Muscle of back (tissue), 11 donors: Measurements from ENCODE around the gene HOXA13. TPM values are rescaled to one million over a fixed set of nuclear protein-coding genes. Genes with fewer than 3 reads are reported as not detected.

Source experiments
- DNase-seq, 3 donors: peaks; one replicate each; pipeline versions ENCODE4 v3.0.0 to v3.0.0-alpha.2; 2013
- polyA plus RNA-seq, 10 donors: library from polyadenylated mRNA; unstranded; fragments of 120-200 nt; gene quantifications; one replicate each; pipeline ENCODE4 v1.2.1, GENCODE V29; 2013; ENCODE audit not compliant: insufficient read length in 10 of 10

The HOXA13 gene
- polyA plus RNA-seq, 10 donors: 0.20 to 0.41 TPM; not detected in 8

DNA sequence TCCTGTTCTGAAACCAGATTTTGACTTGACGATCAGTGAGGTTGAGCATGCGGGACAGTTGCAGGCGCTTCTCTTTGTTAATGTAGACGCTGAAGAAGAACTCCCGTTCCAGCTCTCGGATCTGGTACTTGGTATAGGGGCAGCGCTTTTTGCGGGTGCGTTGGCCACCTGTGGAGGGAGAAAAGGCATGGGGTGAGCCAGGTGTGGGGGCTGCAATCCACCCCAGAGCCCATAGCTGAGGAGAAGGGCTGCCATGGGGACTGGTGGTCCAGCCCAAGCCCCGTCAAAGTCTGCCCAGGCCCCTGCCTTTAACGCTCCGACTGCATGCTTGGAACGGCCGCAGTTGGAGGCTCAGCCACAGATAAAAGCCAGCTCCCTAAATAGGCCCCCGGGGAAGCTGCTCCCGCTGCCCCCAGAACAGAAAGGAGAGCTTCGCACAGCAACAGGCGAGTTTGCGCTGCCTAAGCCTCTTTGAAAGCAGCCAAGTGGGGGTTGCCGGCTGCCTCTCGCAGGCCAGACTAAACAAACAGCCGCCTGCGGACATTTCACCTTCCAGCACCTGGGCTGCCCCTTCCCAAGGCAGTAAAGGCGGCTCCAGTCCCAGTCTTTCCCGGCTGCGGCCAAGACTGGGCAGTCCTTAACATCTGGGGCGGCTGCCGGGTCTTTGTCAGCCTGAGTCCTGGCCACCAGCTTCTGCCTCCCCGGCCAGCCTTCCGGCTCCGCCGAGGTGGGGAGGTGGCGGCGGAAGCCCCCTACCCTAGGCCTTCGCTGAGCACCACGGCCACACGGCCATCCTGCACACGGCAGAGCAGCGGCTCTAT, 16.8 kb downstream of the HOXA13 start:
- DNase-seq: peak in 1 of 3 donors; percentile 68

DNA sequence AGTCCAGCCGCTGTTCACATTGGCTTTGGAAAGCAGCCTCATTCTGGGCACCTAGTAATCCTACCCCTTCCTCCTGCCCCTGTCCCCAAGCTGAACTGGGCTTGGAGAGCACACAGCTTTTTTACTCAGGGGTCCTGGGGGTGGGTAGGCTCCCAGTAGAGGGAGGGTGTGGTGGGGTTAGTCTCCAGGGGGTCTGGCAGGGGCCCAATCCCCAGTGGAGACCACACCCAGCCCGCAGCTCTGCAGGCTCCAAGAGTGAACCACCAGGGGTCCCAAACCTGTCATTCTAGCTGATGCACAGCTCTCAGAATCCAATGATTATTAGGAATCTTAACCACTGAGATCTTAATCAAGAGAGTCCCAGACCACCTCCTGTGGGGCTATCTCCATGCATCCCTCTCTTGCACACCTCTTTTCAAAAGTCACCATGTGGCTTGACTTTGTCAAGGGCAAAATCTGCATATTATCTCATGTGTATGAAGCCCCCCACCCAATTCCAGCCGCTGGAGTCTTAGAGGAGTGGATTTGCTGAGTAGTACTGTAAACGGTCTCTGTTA, 17.5 kb downstream of the HOXA13 start:
- no peak for DNase-seq

GRCh38 chr7:27181795-27182275, 18.1 kb downstream of the HOXA13 start:
- DNase-seq: peak in 1 of 3 donors; percentile 32

GRCh38 chr7:27180431-27181420, 19.2 kb downstream of the HOXA13 start:
- DNase-seq: peak in 1 of 3 donors; percentile 36

- DNase-seq: peak in 2 of 3 donors; percentile 87 to 96
These were observed 20.1 kb downstream of the HOXA13 start for GRCh38 chr7:27179503-27180430.

DNA sequence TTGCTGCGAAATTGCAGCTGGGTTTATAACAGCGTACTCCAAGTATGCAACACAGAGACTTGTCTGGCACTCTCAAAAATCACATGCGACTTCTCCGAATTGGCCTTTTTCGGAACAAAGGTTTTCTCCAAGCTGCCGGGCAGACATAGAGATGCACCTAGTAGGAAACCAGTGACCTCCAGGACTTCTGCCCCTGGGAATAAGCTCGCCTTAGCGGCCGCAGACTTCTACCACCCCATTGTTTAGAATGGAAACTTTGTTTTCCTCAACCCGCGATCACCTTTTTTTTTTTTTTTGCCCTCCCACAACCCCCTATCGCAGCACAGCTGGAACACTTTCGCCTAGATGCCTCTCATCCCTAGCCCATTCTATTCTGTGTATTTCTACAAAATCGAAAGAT, 20.9 kb downstream of the HOXA13 start:
- DNase-seq: no peak

GRCh38 chr7:27178366-27178765, 21.5 kb downstream of the HOXA13 start:
- DNase-seq: peak in 1 of 3 donors; percentile 72

GRCh38 chr7:27177795-27178320, 22.0 kb downstream of the HOXA13 start:
- DNase-seq: no peak

GRCh38 chr7:27176962-27177794, 22.7 kb downstream of the HOXA13 start:
- DNase-seq: peak in 1 of 3 donors; percentile 76

DNA sequence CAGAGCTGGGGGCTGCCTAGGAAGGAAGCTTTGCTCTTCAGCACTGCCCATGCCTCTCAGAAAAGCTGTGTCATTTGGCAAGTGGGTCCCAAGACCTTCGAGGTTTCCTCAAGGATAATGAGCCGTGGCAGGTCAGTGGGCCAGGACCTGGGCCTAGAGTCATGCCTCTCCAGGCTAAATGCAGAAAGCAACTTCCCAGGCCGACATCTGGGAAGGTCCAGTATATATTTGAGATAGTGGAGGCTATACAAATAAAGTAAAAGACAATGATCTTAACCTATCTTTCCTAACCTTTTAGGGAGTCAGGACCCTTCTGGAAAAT, 23.4 kb downstream of the HOXA13 start:
- DNase-seq: no peak

DNA sequence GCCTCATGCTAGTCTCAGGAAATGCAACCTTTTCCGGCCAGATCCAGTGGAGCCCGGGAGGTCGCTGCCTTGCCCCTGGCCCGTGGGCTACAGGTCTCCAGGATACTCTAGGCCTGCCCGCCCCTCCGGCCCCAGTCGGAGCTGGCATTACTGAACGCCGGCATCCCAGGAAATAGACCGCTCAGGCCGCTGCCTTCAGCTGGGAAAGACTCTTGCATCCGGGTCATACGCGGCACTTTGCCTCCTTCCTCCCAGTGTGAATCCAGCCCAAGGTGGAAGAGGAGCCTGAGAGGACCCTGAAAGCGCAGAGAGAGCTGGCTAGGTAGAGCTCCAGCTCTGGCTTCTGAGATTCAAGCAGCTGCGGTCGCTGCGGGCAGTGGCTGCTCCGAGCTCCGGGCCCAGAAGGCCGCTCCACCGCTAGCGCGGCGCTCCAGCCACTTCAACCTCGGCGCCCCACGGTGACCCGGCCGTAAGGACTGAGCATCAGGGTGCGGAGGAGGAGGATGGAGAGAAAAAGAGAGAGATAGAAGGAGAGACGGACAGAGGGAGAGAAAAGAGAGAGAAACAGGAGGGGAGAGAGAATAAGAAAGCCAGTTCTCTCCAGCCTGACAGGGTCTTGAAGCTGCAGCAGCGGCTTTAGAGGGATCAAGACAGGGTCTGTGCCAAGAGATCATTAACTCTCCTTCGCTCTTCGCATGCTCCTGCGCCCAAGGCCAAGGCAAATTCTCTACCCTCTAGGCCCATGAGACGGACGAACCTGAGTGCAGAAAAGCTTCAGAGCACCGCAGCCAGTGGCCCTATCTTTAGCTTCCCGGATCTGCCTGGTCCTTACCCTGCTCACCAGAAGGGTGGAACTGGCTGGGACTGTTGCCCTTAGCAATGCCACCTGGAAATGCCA, 24.0 kb downstream of the HOXA13 start:
- peak in 1 of 3 donors; percentile 81 for DNase-seq

GRCh38 chr7:27174874-27175625, 24.8 kb downstream of the HOXA13 start:
- DNase-seq: peak in 1 of 3 donors; percentile 80

GRCh38 chr7:27173956-27174873, 25.7 kb downstream of the HOXA13 start, which contains the start of gene HOXA10:
Gene HOXA10, minus strand, starts transcription at chr7:27174320. Its CDS starts 14 bp downstream, at chr7:27174306.
- peak in 1 of 3 donors; percentile 93 for DNase-seq

- DNase-seq: no peak
These were observed 26.4 kb downstream of the HOXA13 start for GRCh38 chr7:27173511-27173955.

DNA sequence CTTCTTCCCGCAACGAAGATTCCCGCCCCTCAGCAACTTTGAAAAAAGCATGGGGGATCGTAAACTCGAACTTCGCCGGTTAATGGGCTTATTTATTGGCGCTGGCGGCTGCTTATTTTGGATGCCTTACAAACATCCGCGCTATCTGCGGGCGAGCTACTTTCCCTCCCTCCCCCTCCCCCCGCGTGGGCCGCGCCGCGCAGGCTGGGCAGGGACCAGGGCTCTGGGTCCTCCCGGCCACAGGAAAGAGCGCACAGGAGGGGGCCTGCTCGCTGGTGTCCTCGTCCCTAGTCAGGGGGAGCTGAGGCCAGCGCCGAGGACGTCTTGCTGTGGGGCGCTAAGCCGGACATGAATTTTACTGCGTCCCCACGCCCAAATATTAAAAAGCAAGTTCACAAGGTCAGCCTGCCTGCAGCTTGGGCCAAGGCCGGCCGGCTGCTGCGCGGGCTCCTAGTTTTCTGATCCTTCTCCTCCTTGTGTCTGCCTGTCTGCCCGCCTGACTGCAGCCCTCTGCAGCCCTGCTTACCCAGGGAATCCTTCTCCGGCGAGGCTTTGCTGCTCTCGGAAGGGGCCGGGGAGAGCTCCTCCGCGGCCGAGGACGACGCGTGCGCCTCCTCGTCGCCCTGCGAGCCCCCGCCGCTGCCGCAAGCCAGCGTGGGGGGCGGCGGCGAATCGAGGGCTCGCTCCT, 26.9 kb downstream of the HOXA13 start:
- peak in 1 of 3 donors; percentile 93 for DNase-seq

DNA sequence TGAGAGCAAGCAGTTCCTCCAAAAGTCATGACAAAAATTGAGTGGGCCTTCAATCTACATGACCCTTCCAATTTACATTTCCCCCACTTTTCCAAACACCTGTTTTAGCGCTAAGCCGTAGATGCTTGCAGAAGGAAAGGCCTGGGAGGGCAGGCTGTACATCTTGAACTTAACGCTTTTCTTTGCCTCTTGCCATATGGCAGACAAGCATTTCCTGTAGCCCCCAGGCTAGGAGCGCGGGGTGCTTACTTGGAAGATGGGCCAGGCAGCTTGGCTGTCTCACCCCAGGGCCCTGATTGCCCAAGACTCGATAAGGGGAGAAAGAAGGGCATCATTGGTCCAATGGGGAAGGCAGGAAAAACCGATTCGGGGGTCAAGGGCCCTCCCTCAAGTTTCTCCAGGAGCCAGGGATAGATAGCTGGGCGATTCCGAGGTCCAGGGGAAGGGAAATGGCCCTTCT, 27.5 kb downstream of the HOXA13 start:
- peak in 1 of 3 donors; percentile 79 for DNase-seq
